CD4-positive, alpha-beta T cell treated with Interleukin-4 for 4 hours (primary cell): Measurements from ENCODE around the gene CCDC82.

Experiments used
- DNase-seq: peaks from one replicate; pipeline ENCODE4 v3.0.0-alpha.2; 2020

Gene CCDC82

GRCh38 chr11:96358321-96358720 lies 31.4 kb downstream of the CCDC82 start:
- no peak for DNase-seq

GRCh38 chr11:96357794-96358193 lies 31.9 kb downstream of the CCDC82 start:
- no peak for DNase-seq

GRCh38 chr11:96356848-96357247 lies 32.9 kb downstream of the CCDC82 start:
- no peak for DNase-seq

GRCh38 chr11:96342961-96343711 lies 46.6 kb downstream of the CCDC82 start, which contains the start of gene MAML2:
MAML2 (minus strand) TSS chr11:96343195; CDS start chr11:96341895, 1,300 bp downstream.
- DNase-seq = peak; percentile 94

GRCh38 chr11:96342014-96342960 lies 47.4 kb downstream of the CCDC82 start:
- no peak for DNase-seq

- DNase-seq = peak; percentile 68
These were observed 48.3 kb downstream of the CCDC82 start for GRCh38 chr11:96341211-96342013.

- no peak for DNase-seq
These were observed 49.2 kb downstream of the CCDC82 start for GRCh38 chr11:96340555-96340885.

- DNase-seq = no peak
These were observed 49.8 kb downstream of the CCDC82 start for GRCh38 chr11:96339706-96340554.

- peak; percentile 57 for DNase-seq
These were observed 50.6 kb downstream of the CCDC82 start for GRCh38 chr11:96338910-96339705.

GRCh38 chr11:96337541-96338431 lies 51.9 kb downstream of the CCDC82 start:
- peak; percentile 54 for DNase-seq

- no peak for DNase-seq
These were observed 54.3 kb downstream of the CCDC82 start for GRCh38 chr11:96335388-96335787.

GRCh38 chr11:96334219-96334618 lies 55.5 kb downstream of the CCDC82 start:
- no peak for DNase-seq

- no peak for DNase-seq
These were observed 56.5 kb downstream of the CCDC82 start for GRCh38 chr11:96333191-96333719.

GRCh38 chr11:96332126-96332771 lies 57.5 kb downstream of the CCDC82 start:
- DNase-seq = no peak

- no peak for DNase-seq
These were observed 58.0 kb downstream of the CCDC82 start for GRCh38 chr11:96331699-96332116.

- no peak for DNase-seq
These were observed 59.2 kb downstream of the CCDC82 start for GRCh38 chr11:96330511-96330859.

GRCh38 chr11:96329855-96330510 lies 59.7 kb downstream of the CCDC82 start:
- DNase-seq = no peak

GRCh38 chr11:96329419-96329818 lies 60.3 kb downstream of the CCDC82 start:
- no peak for DNase-seq
